GM19324 (cell line): ENCODE measurements around the gene NUCB1.
"Not testable (repeated sequence)": the region's sequence is repeated elsewhere in the genome, so short reads cannot be mapped to it uniquely, and the experiment has no call there.

Source experiments
- ATAC-seq: cut with Tn5 transposase; IDR thresholded peaks from one replicate; pipeline ENCODE4 v1.9.1; 2021; ENCODE audit warnings: mild to moderate bottlenecking, moderate library complexity; ENCODE audit not compliant: unreplicated experiment, low FRiP score

NUCB1 gene

DNA sequence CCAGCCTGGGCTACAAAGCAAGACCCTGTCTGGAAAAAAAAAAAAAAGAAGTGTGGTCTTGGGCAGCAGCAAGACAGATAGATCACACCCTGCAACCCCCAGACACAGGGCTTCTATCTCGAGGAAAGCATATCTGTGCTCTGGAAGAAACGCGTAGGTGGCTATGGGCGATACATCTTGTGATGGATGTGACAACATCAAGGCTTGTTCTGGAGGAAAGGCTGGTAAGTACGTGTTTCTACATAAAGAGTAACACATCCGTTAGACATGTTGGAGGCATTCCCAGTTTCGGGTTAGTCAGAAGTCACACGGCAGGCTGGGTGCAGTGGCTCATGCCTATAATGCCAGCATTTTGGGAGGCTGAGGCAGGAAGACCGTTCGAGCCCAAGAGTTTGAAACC, 26.8 kb downstream of the NUCB1 start:
- ATAC-seq: no peak

DNA sequence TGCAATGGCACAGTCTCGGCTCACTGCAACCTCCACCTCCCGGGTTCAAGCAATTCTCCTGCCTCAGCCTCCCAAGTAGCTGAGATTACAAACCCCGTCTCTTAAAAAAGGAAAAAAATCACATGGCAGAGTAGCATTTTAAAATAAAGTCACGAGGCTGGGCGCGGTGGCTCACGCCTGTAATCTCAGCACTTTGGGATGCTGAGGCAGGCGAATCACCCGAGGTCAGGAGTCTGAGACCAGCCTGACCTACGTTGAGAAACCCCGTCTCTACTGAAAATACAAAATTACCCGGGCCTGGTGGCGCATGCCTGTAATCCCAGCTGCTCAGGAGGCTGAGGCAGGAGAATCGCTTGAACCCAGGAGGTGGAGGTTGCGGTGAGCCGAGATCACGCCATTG, 27.6 kb downstream of the NUCB1 start:
- not testable (repeated sequence) for ATAC-seq

- ATAC-seq: no peak
Observed at GRCh38 chr19:48928164-48929025, 28.3 kb downstream of the NUCB1 start.

GRCh38 chr19:48933382-48933932, 33.3 kb downstream of the NUCB1 start, which contains the start of gene DHDH:
Gene DHDH (plus strand): TSS chr19:48933699. CDS start chr19:48933722, 23 bp downstream.
- ATAC-seq: peak; percentile 44

DNA sequence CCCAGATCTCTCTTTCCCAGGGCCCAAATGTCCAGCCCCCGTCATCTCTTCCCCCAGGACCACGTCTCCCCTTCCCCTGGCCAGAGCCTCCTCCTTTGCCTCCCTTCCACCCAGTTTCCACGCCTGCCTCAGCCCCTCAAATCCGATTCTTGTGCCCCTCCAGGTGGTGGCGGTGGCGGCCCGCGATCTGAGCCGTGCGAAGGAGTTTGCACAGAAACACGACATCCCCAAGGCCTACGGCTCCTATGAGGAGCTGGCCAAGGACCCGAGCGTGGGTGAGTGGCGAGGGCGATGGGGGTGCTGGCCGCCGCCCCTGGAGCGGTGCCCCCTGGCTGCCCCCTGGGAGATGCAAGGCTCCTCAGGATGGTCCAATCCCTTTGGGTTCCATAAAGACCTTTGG, 34.7 kb downstream of the NUCB1 start:
- ATAC-seq: no peak

DNA sequence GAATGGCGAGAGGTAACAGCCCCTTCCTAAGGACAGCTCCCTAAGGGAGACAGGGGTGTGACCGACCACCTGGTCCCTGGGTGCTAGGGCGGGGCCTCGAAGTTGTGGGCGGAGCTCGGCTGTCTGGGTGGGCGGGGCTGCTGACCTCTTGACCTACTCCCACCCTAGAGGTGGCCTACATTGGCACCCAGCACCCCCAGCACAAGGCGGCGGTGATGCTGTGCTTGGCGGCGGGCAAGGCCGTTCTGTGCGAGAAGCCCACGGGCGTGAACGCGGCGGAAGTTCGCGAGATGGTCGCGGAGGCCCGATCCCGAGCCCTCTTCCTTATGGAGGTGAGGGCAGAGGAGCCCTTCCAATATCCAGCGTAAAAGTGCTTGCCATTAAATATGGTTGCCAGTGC, 35.8 kb downstream of the NUCB1 start:
- no peak for ATAC-seq

- no peak for ATAC-seq
Observed at GRCh38 chr19:48938256-48938655, 38.1 kb downstream of the NUCB1 start.

DNA sequence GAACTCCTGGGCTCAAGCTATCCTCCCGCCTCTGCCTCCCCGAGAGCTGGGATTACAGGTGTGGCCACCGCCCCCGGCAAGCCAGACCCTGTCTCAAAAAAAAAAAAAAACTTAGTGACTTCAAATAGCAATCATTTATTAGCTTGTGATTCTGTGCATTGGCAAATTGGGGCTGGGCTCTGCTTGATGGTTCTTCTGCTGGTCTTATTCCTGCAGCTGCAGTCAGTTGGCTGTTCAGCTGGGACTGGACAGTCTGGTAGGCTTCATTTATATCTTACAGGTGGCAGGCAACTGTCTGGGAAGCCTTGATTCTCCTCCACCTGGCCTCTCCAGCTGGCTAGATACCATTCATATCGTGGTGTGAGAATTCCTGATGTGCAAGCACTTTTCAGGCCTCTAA, 40.8 kb downstream of the NUCB1 start:
- no peak for ATAC-seq

GRCh38 chr19:48943081-48943480, 43.0 kb downstream of the NUCB1 start:
- no peak for ATAC-seq

- ATAC-seq: no peak
Observed at GRCh38 chr19:48945415-48945814, 45.3 kb downstream of the NUCB1 start.

DNA sequence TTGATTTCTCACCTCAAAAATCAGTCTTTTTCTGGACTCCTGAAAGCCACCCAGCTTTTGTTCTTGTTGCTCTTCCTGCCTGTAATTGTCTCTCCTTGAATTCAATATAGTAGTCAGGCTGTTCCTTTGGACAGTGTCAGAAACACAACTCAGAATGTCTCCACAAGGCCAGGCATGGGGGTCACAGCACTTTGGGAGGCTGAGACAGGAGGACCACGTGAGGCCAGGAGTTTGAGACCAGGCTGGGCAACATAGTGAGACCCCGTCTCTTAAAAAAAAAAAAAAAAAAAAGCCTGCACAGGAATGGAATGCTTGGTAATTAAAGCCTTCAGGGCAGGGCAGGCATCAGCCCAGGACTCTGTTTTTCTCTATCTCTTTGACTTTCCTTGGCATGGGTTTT, 45.7 kb downstream of the NUCB1 start:
- ATAC-seq: no peak

- ATAC-seq: no peak
Observed at GRCh38 chr19:48946463-48947257, 46.5 kb downstream of the NUCB1 start.

DNA sequence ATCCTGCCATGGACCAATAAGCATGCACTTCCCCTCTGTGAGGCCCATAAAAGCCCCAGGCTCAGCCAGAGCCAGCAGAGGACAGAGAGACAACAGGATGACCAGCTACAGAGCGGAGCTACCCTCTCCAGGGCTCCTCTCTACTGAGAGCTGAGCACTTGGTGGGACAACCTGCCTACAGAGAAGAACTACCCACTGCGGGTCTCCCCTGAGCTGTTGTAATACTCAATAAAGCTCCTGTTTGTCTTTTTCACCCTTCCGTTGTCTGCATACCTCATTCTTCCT, 47.1 kb downstream of the NUCB1 start:
- ATAC-seq: no peak

- no peak for ATAC-seq
Observed at GRCh38 chr19:48950159-48950558, 50.0 kb downstream of the NUCB1 start.

- no peak for ATAC-seq
Observed at GRCh38 chr19:48950830-48951519, 50.9 kb downstream of the NUCB1 start.

- no peak for ATAC-seq
Observed at GRCh38 chr19:48953141-48953540, 53.0 kb downstream of the NUCB1 start.

- ATAC-seq: peak; percentile 3
Observed at GRCh38 chr19:48953990-48954594, 54.0 kb downstream of the NUCB1 start.

DNA sequence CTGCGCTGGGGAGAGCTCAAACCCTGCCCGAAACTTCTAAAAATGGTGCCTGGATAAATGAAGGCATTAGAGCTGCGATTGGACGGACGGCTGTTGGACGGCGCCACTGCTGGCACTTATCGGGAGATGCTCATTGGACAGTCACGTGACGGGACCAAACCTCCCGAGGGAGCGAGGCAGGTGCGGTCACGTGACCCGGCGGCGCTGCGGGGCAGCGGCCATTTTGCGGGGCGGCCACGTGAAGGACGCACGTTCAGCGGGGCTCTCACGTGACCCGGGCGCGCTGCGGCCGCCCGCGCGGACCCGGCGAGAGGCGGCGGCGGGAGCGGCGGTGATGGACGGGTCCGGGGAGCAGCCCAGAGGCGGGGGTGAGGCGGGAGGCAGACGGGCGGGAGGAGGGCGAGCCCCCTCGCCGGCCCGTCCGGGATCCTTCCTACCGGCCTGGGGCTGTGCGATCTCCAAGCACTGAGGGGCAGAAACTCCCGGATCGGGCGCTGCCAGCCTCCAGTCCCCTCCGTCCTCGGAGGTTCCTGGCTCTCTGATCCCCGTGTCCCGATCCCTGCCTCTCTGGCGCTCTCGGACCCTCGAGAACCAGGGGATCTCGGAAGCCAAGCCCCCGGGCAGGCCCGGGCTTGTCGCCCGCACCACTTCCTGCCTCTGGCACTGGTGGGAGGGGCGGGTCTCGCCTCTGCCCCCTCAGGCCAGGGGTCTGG, 54.6 kb downstream of the NUCB1 start, which contains the start of gene BAX:
Gene BAX, plus strand, starts transcription at position 281 of the 713 bp plus-strand sequence. Its CDS starts 54 bp downstream, at position 335.
- ATAC-seq: peak; percentile 93

- ATAC-seq: no peak
Observed at GRCh38 chr19:48955308-48955958, 55.3 kb downstream of the NUCB1 start.
